GM13977 (cell line): ENCODE data around the gene DOK5.

Experiments
- DNase-seq: peaks from one replicate; pipeline ENCODE4 v3.0.0; 2012; ENCODE audit warnings: low spot score
- in situ Hi-C: fragments of 300-500 bp; cut with MboI; formaldehyde crosslinking; loops from one replicate; pipeline ENCODE4 v1.12.0; 2022; ENCODE audit warnings: low sequenced_read_pairs, low pct_unique_long_range_greater_than_20kb, mixed read lengths, inconsistent platforms; ENCODE audit not compliant: unreplicated experiment
- TF ChIP-seq, protein P1 (sequence below): IDR thresholded peaks from 2 replicates; pipeline ENCODE4 v1.5.1; 2012; ENCODE audit warnings: mild to moderate bottlenecking, control low read depth; ENCODE audit not compliant: insufficient read depth; ENCODE audit errors: extremely low read depth, missing control alignments

The DOK5 gene

DNA sequence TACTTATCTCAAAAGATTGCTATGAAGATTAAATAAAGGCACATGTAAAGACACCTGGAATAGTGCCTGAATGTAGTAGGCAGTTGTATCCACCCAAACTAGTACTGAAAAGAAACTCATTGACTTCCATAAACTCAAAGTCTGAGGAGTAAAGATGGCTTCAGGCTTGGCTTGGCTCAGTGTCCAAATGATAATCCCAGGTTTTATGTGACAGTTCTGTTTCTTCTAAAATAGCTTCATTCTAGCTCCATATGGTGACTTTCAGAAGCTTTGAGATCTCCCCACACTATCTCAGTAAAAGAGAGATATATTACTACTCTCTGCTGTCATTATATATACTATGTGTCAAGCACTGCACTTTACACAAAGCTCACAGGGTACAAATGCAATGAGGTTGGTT lies 121.3 kb downstream of the DOK5 start:
- in situ Hi-C loops = no loop called here
- TF ChIP-seq, protein P1, sequence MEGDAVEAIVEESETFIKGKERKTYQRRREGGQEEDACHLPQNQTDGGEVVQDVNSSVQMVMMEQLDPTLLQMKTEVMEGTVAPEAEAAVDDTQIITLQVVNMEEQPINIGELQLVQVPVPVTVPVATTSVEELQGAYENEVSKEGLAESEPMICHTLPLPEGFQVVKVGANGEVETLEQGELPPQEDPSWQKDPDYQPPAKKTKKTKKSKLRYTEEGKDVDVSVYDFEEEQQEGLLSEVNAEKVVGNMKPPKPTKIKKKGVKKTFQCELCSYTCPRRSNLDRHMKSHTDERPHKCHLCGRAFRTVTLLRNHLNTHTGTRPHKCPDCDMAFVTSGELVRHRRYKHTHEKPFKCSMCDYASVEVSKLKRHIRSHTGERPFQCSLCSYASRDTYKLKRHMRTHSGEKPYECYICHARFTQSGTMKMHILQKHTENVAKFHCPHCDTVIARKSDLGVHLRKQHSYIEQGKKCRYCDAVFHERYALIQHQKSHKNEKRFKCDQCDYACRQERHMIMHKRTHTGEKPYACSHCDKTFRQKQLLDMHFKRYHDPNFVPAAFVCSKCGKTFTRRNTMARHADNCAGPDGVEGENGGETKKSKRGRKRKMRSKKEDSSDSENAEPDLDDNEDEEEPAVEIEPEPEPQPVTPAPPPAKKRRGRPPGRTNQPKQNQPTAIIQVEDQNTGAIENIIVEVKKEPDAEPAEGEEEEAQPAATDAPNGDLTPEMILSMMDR = no peak
- no peak for DNase-seq

DNA sequence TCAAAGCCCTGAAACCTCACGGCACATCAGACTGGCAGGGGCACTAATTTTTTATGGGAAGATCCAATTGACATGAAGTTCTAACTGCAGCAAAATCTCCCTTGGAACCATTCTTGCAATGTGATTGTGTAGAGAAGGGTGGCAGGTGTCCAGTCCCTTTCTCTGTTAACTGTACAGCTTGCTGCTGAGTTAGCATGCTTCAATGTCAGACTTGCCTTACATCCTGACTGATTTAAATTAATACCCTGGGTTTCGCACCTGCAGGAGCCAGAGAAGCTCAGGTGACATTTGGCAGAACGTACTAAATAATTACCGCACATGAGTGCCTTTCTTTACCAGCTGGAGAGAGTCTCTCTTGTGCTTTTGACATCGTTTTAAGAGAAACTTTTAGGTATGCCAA lies 123.0 kb downstream of the DOK5 start:
- TF ChIP-seq, protein P1 = no peak
- in situ Hi-C loops = no loop called here
- DNase-seq = no peak

DNA sequence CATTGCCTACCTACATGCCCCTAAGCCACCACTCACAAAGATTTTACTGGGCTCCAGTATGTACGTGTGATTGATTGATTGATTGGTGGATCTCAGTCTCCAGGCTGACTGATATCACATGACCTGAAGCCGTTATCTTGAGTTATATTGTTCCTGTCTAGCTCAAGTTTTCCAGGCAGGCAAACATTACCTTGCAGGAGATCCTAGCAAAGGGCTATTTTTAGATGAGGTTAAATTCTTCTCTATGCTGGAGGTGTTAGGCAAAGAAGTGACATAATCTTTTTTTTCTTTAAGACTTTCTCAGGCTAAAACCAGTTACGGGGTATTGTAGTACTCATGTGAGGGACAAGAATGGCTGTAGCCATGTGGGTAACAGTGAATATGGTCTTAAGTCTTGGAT lies 125.2 kb downstream of the DOK5 start:
- in situ Hi-C loops = no loop called here
- TF ChIP-seq, protein P1 = no peak
- no peak for DNase-seq

DNA sequence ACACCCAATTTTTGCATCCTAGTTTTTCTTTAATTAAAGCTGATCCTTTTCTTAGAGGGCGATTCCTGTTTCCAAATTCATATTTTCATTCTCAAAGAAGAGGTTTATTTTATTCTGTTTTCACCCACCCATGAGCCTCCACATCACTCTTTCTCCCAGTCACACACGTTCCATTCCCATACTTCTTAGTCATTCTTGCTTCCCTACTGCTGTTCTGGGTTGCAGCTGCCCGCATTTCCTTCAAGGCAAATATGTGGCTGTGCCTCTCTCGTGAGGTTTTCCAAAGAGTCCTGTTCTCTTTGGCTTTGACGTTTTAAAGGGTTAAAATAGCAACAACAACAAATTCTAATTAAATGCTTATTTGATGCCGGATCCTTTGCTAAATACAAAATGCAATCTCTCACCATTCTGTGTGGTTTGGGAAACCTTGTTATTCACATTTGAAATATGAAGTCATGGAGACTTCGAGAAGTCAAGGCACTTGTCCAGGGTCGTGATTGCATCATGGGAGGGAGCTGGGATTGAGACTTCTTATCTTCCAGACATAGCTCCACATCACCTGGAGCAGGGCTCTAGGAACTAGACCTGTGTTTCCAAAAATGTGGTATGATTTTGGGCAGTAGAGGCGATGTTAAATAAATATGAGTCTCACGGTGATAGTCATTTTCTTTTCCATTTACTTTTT lies 126.6 kb downstream of the DOK5 start:
- in situ Hi-C loops = no loop called here
- TF ChIP-seq, protein P1 = no peak
- DNase-seq = no peak

DNA sequence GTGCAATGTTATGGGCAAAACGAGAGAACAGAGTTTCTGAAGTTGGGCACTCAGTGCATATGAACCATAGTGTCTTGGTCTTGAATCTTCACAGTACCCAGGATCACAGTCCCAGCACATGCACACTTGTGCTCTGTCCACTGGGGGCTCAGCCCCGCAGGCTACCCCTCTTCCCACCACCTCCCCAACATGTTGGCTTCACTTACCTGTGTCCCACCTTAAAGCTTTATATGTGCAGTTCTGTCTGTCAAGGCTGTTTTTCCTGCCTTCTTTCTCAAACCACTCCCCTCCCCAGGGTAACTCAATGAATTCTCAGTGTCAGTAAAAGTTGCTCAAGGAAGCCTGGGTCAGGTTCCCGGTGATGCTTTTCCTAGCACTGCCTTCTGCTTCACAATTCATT lies 129.9 kb downstream of the DOK5 start:
- in situ Hi-C loops = no loop called here
- TF ChIP-seq, protein P1 = no peak
- no peak for DNase-seq

DNA sequence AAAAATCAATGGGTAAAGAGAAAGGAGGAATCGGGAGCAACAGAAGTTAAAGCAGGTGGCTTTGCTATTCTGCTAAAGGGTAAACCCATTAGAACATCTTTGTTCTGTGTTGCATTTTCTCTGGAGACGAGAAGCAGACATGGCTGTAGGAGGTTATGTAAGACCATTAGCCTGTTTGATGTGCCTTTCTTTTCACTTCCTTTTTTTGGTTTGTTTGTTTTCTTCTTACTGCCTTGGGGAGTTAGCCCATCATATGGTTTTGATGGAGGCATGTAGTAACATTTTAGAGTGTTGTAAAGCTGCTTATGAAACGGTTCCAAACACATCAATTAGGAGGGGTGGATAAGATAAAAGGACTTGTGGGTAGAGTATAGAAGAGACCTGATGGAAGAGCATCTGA lies 131.0 kb downstream of the DOK5 start:
- in situ Hi-C loops = no loop called here
- TF ChIP-seq, protein P1 = no peak

More for the DNA sequence above, 131.0 kb downstream of the DOK5 start:
- DNase-seq = peak; percentile 28
